ENCODE data around the gene DVL1. TPM values are rescaled to one million over a fixed set of nuclear protein-coding genes. Genes with fewer than 3 reads are reported as not detected.

The DVL1 gene
- total and polyA plus RNA-seq, 9 of the 15 experiments (the other 6 are each of a cell fraction or from before 2014, with no cell fraction given), result 0.62 to 135 (median 24.3) TPM

DNA sequence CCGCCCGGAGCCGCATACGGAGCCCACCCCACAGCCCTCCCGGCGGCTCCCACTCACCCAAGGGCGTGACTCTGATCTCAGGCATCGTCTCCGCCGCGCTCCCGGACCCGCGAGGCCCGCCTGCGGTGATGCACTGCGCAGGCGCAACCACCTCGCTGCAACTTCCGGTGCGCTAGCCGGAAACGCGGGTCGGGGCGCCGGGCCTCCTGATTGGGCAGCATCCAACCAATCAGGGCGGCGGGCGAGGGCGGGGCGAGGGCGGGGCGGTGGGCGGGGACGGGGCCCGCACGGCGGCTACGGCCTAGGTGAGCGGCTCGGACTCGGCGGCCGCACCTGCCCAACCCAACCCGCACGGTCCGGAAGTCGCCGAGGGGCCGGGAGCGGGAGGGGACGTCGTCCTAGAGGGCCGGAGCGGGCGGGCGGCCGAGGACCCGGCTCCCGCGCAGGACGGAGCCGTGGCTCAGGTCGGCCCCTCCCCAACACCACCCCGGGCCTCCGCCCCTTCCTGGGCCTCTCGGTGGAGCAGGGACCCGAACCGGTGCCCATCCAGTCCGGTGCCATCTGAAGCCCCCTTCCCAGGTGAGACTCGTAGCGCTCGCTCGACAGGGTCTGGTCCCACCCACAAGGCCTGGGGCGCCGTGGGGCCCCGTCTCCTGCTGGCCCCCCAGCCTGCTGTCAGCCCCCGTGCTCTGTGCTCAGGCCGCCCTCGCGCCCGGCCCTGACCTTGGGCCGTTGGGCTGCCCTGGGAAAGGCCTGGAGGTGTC is 24.5 kb downstream of the DVL1 start, which contains the start of the genes CPTP and INTS11 (continued):
- TF ChIP-seq, protein P1, sequence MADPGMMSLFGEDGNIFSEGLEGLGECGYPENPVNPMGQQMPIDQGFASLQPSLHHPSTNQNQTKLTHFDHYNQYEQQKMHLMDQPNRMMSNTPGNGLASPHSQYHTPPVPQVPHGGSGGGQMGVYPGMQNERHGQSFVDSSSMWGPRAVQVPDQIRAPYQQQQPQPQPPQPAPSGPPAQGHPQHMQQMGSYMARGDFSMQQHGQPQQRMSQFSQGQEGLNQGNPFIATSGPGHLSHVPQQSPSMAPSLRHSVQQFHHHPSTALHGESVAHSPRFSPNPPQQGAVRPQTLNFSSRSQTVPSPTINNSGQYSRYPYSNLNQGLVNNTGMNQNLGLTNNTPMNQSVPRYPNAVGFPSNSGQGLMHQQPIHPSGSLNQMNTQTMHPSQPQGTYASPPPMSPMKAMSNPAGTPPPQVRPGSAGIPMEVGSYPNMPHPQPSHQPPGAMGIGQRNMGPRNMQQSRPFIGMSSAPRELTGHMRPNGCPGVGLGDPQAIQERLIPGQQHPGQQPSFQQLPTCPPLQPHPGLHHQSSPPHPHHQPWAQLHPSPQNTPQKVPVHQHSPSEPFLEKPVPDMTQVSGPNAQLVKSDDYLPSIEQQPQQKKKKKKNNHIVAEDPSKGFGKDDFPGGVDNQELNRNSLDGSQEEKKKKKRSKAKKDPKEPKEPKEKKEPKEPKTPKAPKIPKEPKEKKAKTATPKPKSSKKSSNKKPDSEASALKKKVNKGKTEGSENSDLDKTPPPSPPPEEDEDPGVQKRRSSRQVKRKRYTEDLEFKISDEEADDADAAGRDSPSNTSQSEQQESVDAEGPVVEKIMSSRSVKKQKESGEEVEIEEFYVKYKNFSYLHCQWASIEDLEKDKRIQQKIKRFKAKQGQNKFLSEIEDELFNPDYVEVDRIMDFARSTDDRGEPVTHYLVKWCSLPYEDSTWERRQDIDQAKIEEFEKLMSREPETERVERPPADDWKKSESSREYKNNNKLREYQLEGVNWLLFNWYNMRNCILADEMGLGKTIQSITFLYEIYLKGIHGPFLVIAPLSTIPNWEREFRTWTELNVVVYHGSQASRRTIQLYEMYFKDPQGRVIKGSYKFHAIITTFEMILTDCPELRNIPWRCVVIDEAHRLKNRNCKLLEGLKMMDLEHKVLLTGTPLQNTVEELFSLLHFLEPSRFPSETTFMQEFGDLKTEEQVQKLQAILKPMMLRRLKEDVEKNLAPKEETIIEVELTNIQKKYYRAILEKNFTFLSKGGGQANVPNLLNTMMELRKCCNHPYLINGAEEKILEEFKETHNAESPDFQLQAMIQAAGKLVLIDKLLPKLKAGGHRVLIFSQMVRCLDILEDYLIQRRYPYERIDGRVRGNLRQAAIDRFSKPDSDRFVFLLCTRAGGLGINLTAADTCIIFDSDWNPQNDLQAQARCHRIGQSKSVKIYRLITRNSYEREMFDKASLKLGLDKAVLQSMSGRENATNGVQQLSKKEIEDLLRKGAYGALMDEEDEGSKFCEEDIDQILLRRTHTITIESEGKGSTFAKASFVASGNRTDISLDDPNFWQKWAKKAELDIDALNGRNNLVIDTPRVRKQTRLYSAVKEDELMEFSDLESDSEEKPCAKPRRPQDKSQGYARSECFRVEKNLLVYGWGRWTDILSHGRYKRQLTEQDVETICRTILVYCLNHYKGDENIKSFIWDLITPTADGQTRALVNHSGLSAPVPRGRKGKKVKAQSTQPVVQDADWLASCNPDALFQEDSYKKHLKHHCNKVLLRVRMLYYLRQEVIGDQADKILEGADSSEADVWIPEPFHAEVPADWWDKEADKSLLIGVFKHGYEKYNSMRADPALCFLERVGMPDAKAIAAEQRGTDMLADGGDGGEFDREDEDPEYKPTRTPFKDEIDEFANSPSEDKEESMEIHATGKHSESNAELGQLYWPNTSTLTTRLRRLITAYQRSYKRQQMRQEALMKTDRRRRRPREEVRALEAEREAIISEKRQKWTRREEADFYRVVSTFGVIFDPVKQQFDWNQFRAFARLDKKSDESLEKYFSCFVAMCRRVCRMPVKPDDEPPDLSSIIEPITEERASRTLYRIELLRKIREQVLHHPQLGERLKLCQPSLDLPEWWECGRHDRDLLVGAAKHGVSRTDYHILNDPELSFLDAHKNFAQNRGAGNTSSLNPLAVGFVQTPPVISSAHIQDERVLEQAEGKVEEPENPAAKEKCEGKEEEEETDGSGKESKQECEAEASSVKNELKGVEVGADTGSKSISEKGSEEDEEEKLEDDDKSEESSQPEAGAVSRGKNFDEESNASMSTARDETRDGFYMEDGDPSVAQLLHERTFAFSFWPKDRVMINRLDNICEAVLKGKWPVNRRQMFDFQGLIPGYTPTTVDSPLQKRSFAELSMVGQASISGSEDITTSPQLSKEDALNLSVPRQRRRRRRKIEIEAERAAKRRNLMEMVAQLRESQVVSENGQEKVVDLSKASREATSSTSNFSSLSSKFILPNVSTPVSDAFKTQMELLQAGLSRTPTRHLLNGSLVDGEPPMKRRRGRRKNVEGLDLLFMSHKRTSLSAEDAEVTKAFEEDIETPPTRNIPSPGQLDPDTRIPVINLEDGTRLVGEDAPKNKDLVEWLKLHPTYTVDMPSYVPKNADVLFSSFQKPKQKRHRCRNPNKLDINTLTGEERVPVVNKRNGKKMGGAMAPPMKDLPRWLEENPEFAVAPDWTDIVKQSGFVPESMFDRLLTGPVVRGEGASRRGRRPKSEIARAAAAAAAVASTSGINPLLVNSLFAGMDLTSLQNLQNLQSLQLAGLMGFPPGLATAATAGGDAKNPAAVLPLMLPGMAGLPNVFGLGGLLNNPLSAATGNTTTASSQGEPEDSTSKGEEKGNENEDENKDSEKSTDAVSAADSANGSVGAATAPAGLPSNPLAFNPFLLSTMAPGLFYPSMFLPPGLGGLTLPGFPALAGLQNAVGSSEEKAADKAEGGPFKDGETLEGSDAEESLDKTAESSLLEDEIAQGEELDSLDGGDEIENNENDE (IDR thresholded peaks at IDR 0.05; ENCODE audit: low read depth, low read length), result no peak
- no peak for TF ChIP-seq ZBTB7A (IDR thresholded peaks at IDR 0.05; ENCODE audit: borderline replicate concordance, control insufficient read depth, low read depth, low read length)
- TF ChIP-seq COPS2 (conservative IDR thresholded peaks at IDR 0.05), result no peak
- TF ChIP-seq, protein P2, sequence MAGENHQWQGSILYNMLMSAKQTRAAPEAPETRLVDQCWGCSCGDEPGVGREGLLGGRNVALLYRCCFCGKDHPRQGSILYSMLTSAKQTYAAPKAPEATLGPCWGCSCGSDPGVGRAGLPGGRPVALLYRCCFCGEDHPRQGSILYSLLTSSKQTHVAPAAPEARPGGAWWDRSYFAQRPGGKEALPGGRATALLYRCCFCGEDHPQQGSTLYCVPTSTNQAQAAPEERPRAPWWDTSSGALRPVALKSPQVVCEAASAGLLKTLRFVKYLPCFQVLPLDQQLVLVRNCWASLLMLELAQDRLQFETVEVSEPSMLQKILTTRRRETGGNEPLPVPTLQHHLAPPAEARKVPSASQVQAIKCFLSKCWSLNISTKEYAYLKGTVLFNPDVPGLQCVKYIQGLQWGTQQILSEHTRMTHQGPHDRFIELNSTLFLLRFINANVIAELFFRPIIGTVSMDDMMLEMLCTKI (IDR thresholded peaks at IDR 0.05; ENCODE audit: partially characterized antibody), result no peak
- TF ChIP-seq, protein P3, sequence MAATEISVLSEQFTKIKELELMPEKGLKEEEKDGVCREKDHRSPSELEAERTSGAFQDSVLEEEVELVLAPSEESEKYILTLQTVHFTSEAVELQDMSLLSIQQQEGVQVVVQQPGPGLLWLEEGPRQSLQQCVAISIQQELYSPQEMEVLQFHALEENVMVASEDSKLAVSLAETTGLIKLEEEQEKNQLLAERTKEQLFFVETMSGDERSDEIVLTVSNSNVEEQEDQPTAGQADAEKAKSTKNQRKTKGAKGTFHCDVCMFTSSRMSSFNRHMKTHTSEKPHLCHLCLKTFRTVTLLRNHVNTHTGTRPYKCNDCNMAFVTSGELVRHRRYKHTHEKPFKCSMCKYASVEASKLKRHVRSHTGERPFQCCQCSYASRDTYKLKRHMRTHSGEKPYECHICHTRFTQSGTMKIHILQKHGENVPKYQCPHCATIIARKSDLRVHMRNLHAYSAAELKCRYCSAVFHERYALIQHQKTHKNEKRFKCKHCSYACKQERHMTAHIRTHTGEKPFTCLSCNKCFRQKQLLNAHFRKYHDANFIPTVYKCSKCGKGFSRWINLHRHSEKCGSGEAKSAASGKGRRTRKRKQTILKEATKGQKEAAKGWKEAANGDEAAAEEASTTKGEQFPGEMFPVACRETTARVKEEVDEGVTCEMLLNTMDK (IDR thresholded peaks at IDR 0.05; ENCODE audit: borderline replicate concordance, insufficient read depth, low read depth, low read length, poor library complexity, severe bottlenecking), result no peak
- no peak for TF ChIP-seq NFATC3 (IDR thresholded peaks at IDR 0.05)
- peak; percentile 89; the same call in 1 of the 2 replicates for TF ChIP-seq PHF8 (IDR thresholded peaks at IDR 0.05; ENCODE audit: borderline replicate concordance, low read length)
- TF ChIP-seq, protein P4, sequence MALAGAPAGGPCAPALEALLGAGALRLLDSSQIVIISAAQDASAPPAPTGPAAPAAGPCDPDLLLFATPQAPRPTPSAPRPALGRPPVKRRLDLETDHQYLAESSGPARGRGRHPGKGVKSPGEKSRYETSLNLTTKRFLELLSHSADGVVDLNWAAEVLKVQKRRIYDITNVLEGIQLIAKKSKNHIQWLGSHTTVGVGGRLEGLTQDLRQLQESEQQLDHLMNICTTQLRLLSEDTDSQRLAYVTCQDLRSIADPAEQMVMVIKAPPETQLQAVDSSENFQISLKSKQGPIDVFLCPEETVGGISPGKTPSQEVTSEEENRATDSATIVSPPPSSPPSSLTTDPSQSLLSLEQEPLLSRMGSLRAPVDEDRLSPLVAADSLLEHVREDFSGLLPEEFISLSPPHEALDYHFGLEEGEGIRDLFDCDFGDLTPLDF (CRISPR knock-in tag; IDR thresholded peaks at IDR 0.05), result peak; percentile 42; the same call in 1 of the 2 replicates
- TF ChIP-seq TBP (optimal IDR thresholded peaks at IDR 0.05; ENCODE audit: low read depth, low read length), result peak; percentile 54
- TF ChIP-seq SMARCA5 (IDR thresholded peaks at IDR 0.05), result no peak
